NCI-H146 treated with DMSO at 0.1 percent for 48 hours (cell line): ENCODE data around the gene PSMD12.
"Not testable (repeated sequence)": the region's sequence is repeated elsewhere in the genome, so short reads cannot be mapped to it uniquely, and the experiment has no call there.

Source experiments
- DNase-seq: peaks from one replicate; lab custom pipeline; 2025; ENCODE audit not compliant: unreplicated experiment; lab: John Stamatoyannopoulos, UW

Gene PSMD12

DNA sequence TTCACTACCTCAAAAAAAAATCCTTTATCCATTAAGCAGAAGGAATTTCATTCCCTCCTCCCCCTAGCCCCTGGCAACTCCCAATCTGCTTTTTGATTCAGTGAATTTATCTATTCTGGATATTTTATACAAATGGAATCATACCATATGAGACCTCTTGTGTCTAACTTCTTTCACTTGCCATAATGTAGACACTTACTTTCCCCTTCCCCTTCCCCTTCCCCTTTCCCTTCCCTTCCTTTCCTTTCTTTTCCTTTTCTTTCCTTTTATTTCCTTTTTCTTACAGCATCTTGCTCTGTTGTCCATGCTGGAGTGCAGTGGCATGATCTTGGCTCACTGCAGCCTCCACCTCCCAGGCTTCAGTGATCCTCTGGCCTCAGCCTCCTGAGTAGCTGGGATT, 50.5 kb downstream of the PSMD12 start:
- DNase-seq, result no peak

DNA sequence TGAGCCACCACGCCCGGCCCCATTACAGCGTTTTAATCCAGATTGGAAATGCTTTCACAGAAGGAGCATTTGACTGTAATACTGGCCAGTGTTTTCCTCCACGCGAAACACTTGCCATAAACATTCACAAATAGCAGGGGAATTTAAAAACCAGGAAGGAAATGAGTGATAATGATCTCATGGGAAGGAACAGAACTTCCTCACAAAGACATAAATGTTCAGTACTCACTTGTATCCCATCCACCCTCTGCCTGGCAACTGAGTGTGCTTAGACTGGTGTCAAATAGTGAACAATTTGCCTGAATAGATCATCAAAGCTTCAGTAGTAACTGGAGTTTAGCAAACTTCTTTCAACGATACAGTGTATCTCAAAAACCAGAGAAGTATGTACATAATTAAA, 54.1 kb downstream of the PSMD12 start:
- DNase-seq, result no peak

- DNase-seq, result no peak
These were observed 54.8 kb downstream of the PSMD12 start for GRCh38 chr17:67311575-67311974.

GRCh38 chr17:67310406-67310805, 56.0 kb downstream of the PSMD12 start:
- DNase-seq, result no peak

- not testable (repeated sequence) for DNase-seq
These were observed 60.7 kb downstream of the PSMD12 start for GRCh38 chr17:67305446-67306235.

DNA sequence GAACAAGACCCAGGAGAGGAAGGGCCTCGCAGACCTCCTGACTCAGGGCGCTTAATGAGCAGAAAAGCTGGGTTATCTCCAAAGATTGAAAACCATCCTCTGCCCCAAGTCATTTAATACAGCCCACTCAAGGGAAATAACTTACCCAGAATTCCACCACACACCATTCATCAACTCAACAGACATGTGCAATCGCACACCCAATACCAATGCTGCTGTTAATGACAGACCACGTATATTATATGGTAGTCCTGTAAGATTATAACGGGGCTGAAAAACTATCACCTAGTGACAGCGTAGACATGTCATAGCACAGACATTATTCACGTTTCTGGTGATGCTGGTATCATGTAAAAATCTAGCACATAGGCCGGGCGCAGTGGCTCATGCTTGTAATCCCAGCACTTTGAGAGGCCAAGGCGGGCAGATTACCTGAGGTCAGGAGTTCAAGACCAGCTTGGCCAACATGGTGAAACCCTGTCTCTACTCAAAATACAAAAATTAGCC, 68.9 kb downstream of the PSMD12 start:
- no peak for DNase-seq

- DNase-seq, result no peak
These were observed 71.8 kb downstream of the PSMD12 start for GRCh38 chr17:67294451-67295199.

GRCh38 chr17:67293251-67294203, 72.8 kb downstream of the PSMD12 start:
- no peak for DNase-seq

GRCh38 chr17:67290711-67291291, 75.6 kb downstream of the PSMD12 start:
- no peak for DNase-seq

DNA sequence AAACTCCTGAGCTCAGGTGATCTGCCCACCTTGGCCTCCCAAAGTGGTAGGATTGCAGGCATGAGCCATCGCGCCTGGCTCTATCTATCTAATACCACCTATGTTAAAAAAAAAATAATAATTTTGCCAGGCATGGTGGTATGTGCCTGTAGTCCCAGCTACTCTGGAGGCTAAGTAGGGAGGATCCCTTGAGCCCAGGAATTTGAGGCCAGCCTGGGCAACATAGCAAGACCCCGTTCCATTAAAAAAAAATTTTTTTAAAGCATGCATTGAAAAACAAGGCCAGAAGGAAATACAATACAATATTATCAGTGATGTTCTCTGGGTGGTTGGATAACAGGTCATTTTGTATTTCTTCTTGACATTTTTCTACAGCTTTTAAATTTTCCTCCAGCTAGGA, 76.1 kb downstream of the PSMD12 start:
- DNase-seq, result no peak

GRCh38 chr17:67289181-67289876, 77.0 kb downstream of the PSMD12 start:
- DNase-seq, result no peak
